Osteoblast (primary cell): Measurements from ENCODE around the gene VCL. TPM values are rescaled to one million over a fixed set of nuclear protein-coding genes. Genes with fewer than 3 reads are reported as not detected.

Source experiments
- DNase-seq: peaks from one replicate; pipeline ENCODE4 v3.0.0; 2011; ENCODE audit warnings: low spot score, mixed read lengths; ENCODE audit not compliant: insufficient read length; ENCODE audit errors: missing footprints
- H2AFZ ChIP-seq: 2 replicates; pipeline ENCODE4 v1.6.0; 2011; ENCODE audit warnings: mild to moderate bottlenecking, low read length
- H3K27ac ChIP-seq: 2 replicates; pipeline ENCODE4 v1.5.1; 2011; ENCODE audit warnings: mild to moderate bottlenecking, low read depth, low read length, moderate library complexity
- H3K27me3 ChIP-seq: 2 replicates; pipeline ENCODE4 v1.6.0; 2012; ENCODE audit warnings: mild to moderate bottlenecking, control low read depth, inconsistent platforms, low read length, moderate library complexity; ENCODE audit not compliant: insufficient read depth
- H3K36me3 ChIP-seq: 2 replicates; pipeline ENCODE4 v1.5.1; 2011; ENCODE audit warnings: mild to moderate bottlenecking, low read length, control low read depth, moderate library complexity; ENCODE audit not compliant: insufficient read depth
- H3K4me1 ChIP-seq: 2 replicates; pipeline ENCODE4 v1.5.1; 2011; ENCODE audit warnings: mild to moderate bottlenecking, low read length, control low read depth, moderate library complexity; ENCODE audit not compliant: insufficient read depth
- H3K4me2 ChIP-seq: 2 replicates; pipeline ENCODE4 v1.6.0; 2011; ENCODE audit warnings: mild to moderate bottlenecking, low read length; ENCODE audit not compliant: insufficient read depth
- H3K4me3 ChIP-seq: fragments of 200-600 bp; sonication (generic); 3 replicates; pipeline ENCODE4 v1.5.1; 2012; ENCODE audit warnings: mild to moderate bottlenecking, low read length, inconsistent platforms; ENCODE audit not compliant: insufficient read depth
- H3K79me2 ChIP-seq: 2 replicates; pipeline ENCODE4 v1.6.0; 2012; ENCODE audit warnings: mild to moderate bottlenecking, low read length, control low read depth, inconsistent platforms; ENCODE audit not compliant: insufficient read depth
- H3K9me3 ChIP-seq: 2 replicates; pipeline ENCODE4 v1.5.1; 2011; ENCODE audit warnings: low read depth, low read length, control low read depth
- H4K20me1 ChIP-seq: 2 replicates; pipeline ENCODE4 v1.6.0; 2012; ENCODE audit warnings: mild to moderate bottlenecking, low read length, control low read depth; ENCODE audit not compliant: insufficient read depth
- CTCF ChIP-seq: IDR thresholded peaks from 2 replicates; pipeline ENCODE4 v1.5.1; 2011; ENCODE audit warnings: mild to moderate bottlenecking, low read depth, low read length, moderate library complexity; ENCODE audit errors: extremely low read depth
- total RNA-seq: library from RNA; depleted of rRNA; stranded (reverse); fragments of >200 nt; gene quantifications from 2 replicates; pipeline ENCODE4 v1.2.3, GENCODE V29; 2012

The VCL gene
- total RNA-seq, 1 donor = 201 TPM

GRCh38 chr10:73969224-73969841 is 28.6 kb upstream of the VCL start:
- no peak for TF ChIP-seq CTCF
- H3K36me3 ChIP-seq = no peaks in the 10 kb centered on the region
- no peaks in the 10 kb centered on the region for H3K79me2 ChIP-seq
- no peak overlapping the region for H3K4me2 ChIP-seq
- no peak overlapping the region for H3K27ac ChIP-seq
- H3K27me3 ChIP-seq = no peaks in the 10 kb centered on the region
- peaks cover 26% of the 10 kb centered on the region for H3K4me1 ChIP-seq
- H3K9me3 ChIP-seq = no peaks in the 10 kb centered on the region
- no peak for DNase-seq
- no peaks in the 10 kb centered on the region for H4K20me1 ChIP-seq
- H3K4me3 ChIP-seq = no peak overlapping the region
- no peak overlapping the region for H2AFZ ChIP-seq

- Histone ChIP-seq H3K4me2 (no peak overlapping the region), H3K4me1 (peaks cover 20% of the 10 kb centered on the region), H3K79me2 (no peaks in the 10 kb centered on the region), H3K36me3 (no peaks in the 10 kb centered on the region), H3K4me3 (no peak overlapping the region), H4K20me1 (no peaks in the 10 kb centered on the region), H3K9me3 (no peaks in the 10 kb centered on the region), H3K27me3 (no peaks in the 10 kb centered on the region), H2AFZ (no peak overlapping the region), H3K27ac (no peak overlapping the region)
- no peak for DNase-seq
- TF ChIP-seq CTCF = no peak
Observed at GRCh38 chr10:73970845-73971244, 27.1 kb upstream of the VCL start.

- H3K79me2 ChIP-seq = no peaks in the 10 kb centered on the region
- no peaks in the 10 kb centered on the region for H3K9me3 ChIP-seq
- H3K4me1 ChIP-seq = peaks cover 11% of the 10 kb centered on the region
- H3K36me3 ChIP-seq = no peaks in the 10 kb centered on the region
- no peak for DNase-seq
- no peak overlapping the region for H3K27ac ChIP-seq
- H4K20me1 ChIP-seq = no peaks in the 10 kb centered on the region
- no peak for TF ChIP-seq CTCF
- H2AFZ ChIP-seq = no peak overlapping the region
- no peak overlapping the region for H3K4me2 ChIP-seq
- H3K4me3 ChIP-seq = no peak overlapping the region
- H3K27me3 ChIP-seq = no peaks in the 10 kb centered on the region
Observed at GRCh38 chr10:73971636-73972354, 26.1 kb upstream of the VCL start.

- TF ChIP-seq CTCF = no peak
- H3K79me2 ChIP-seq = no peaks in the 10 kb centered on the region
- DNase-seq = no peak
- H3K4me2 ChIP-seq = no peak overlapping the region
- H3K36me3 ChIP-seq = no peaks in the 10 kb centered on the region
- H3K27ac ChIP-seq = no peak overlapping the region
- H2AFZ ChIP-seq = no peak overlapping the region
- no peak overlapping the region for H3K4me3 ChIP-seq
- H3K4me1 ChIP-seq = peaks cover under 1% of the 10 kb centered on the region
- no peaks in the 10 kb centered on the region for H4K20me1 ChIP-seq
- H3K9me3 ChIP-seq = no peaks in the 10 kb centered on the region
- no peaks in the 10 kb centered on the region for H3K27me3 ChIP-seq
Observed at GRCh38 chr10:73973427-73973826, 24.5 kb upstream of the VCL start.
